ENCODE results near the gene DCAF5. TPM values are rescaled to one million over a fixed set of nuclear protein-coding genes. Genes with fewer than 3 reads are reported as not detected.

Gene DCAF5
- total RNA-seq, 2 donors from 2014 or later, result 25.3 to 67.4 TPM

DNA sequence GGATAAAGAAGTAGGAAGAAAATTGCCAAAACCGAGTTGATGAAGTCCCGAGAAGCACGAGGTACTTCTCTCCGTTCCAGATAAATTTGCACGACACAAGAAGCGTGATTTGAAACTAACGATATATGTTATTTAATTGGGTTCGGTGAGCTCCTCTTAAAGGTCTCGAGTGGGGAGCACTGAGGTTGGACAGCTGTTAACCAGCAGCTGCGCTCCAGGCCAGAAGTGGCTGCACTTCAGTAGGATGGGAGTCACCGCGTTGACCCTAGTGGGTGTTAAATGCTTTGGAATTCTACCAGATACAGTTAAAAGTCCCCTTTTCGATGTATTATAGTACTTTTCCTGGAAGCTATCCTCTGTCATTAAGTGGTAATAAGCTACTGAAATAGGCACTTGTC lies 953 bp upstream of the DCAF5 start:
- H3K27me3 ChIP-seq (replicated peaks; ENCODE audit: insufficient read depth), result no peaks in the 10 kb centered on the region
- WGBS, result 4% methylated on average over 13 of the region's 13 CpGs
- intact Hi-C loops (cut with DNase I), result no loop called here
- peak overlapping the region; percentile 89 to 90 for H3K4me3 ChIP-seq
- H3K4me1 ChIP-seq (replicated peaks), result peaks cover 7% of the 10 kb centered on the region
- no peaks in the 10 kb centered on the region for H3K9me3 ChIP-seq
- H3K36me3 ChIP-seq, result no peaks in the 10 kb centered on the region
- DNase-seq (ENCODE audit: low spot score), result peak; percentile 17
- TF ChIP-seq POLR2A (IDR thresholded peaks at IDR 0.05), result no peak
- H3K27ac ChIP-seq, result peak overlapping the region; percentile 96 to 97

- intact Hi-C loops (cut with DNase I), result no loop called here
- peak overlapping the region; percentile 96 to 97 for H3K27ac ChIP-seq
- WGBS, result under 1% methylated on average over 29 of the region's 72 CpGs
- H3K36me3 ChIP-seq, result no peaks in the 10 kb centered on the region
- H3K9me3 ChIP-seq, result no peaks in the 10 kb centered on the region
- peaks cover 7% of the 10 kb centered on the region for H3K4me1 ChIP-seq (replicated peaks)
- H3K27me3 ChIP-seq (replicated peaks; ENCODE audit: insufficient read depth), result no peaks in the 10 kb centered on the region
- peak; percentile 20 for DNase-seq (ENCODE audit: low spot score)
- TF ChIP-seq CTCF (IDR thresholded peaks at IDR 0.05) (peak in 2 of 4 experiments; percentile 15 to 21), POLR2AphosphoS5 (IDR thresholded peaks at IDR 0.05) (peak; percentile 85), POLR2A (IDR thresholded peaks at IDR 0.05) (peak; percentile 84)
- peak overlapping the region; percentile 89 to 90 for H3K4me3 ChIP-seq
Measured at GRCh38 chr14:69153152-69153872, 393 bp upstream of the DCAF5 start.

DNA sequence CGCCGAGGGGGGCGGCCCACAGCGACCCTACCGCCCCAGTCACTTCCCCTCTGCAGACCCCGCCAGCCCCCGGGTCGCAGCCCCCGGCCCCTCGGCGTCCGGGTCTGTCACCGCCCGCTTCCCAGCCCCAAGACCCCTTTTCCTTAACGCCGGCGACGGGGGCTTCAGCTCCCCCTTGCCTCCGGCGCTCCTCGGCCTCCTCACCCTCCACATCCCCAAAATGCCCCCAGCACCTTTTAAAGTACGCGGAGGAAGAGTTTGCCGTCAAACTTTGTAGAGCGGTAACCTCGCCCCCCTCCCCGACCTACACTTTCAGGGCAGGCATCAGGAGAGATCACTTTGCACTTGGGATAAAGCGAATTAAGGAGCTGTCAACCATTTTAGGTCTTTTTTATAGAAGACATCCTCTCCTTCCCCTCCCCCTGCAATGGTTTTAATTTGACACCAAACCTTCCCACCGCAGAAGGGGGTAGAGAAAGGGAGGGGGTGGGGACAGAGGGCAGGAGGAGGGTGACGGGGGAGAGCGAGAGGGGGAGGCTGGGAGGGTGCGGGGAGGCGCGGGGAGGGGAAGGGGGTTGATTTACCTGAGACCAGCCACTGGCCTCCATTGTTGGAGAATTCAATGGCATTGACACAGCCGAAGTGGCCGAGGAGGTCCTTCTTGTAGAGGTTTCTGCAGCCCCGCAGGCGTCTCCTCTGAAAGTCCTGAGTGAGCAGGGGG lies 578 bp downstream of the DCAF5 start:
- Histone ChIP-seq H3K9me3 (no peaks in the 10 kb centered on the region), H3K36me3 (no peaks in the 10 kb centered on the region), H3K4me3 (peak overlapping the region; percentile 89 to 90), H3K4me1 (replicated peaks) (peaks cover 9% of the 10 kb centered on the region), H3K27ac (peak overlapping the region; percentile 96 to 97), H3K27me3 (replicated peaks; ENCODE audit: insufficient read depth) (no peaks in the 10 kb centered on the region)
- peak; percentile 46 for DNase-seq (ENCODE audit: low spot score)
- 2% methylated on average over 38 of the region's 38 CpGs for WGBS
- TF ChIP-seq POLR2A (IDR thresholded peaks at IDR 0.05) (no peak), CTCF (IDR thresholded peaks at IDR 0.05) (no peak), POLR2AphosphoS5 (IDR thresholded peaks at IDR 0.05) (no peak)
- intact Hi-C loops (cut with DNase I), result no loop called here

- Histone ChIP-seq H3K27ac (peak overlapping the region; percentile 96 to 97), H3K4me3 (peak overlapping the region; percentile 89 to 90), H3K27me3 (replicated peaks; ENCODE audit: insufficient read depth) (no peaks in the 10 kb centered on the region), H3K4me1 (replicated peaks) (peaks cover 11% of the 10 kb centered on the region), H3K9me3 (no peaks in the 10 kb centered on the region), H3K36me3 (no peaks in the 10 kb centered on the region)
- TF ChIP-seq CTCF (IDR thresholded peaks at IDR 0.05) (peak; percentile 35 to 60 (median 43)), POLR2A (IDR thresholded peaks at IDR 0.05) (peak; percentile 32), POLR2AphosphoS5 (IDR thresholded peaks at IDR 0.05) (peak; percentile 47)
- intact Hi-C loops (cut with DNase I), result no loop called here
- peak; percentile 75 for DNase-seq (ENCODE audit: low spot score)
- under 1% methylated on average over 45 of the region's 57 CpGs for WGBS
Measured at GRCh38 chr14:69151458-69152180, 1.3 kb downstream of the DCAF5 start.
